NCI-H524 (cell line): ENCODE data around the gene ATF6B.
"Not testable (repeated sequence)": the region's sequence is repeated elsewhere in the genome, so short reads cannot be mapped to it uniquely, and the experiment has no call there.

ENCODE experiments used
- DNase-seq, 2 experiments: peaks; one replicate each; lab custom pipeline; 2025; lab: John Stamatoyannopoulos, UW

The ATF6B gene

GRCh38 chr6:32081168-32081990, 46.7 kb downstream of the ATF6B start:
- DNase-seq, result no peak

- no peak for DNase-seq
These were observed 48.3 kb downstream of the ATF6B start for GRCh38 chr6:32079566-32080290.

GRCh38 chr6:32076321-32076809, 51.7 kb downstream of the ATF6B start:
- no peak for DNase-seq

GRCh38 chr6:32075781-32076180, 52.3 kb downstream of the ATF6B start:
- no peak for DNase-seq

- DNase-seq, result no peak
These were observed 53.0 kb downstream of the ATF6B start for GRCh38 chr6:32074996-32075532.

- DNase-seq, result no peak
These were observed 54.4 kb downstream of the ATF6B start for GRCh38 chr6:32073613-32074012.

- peak; percentile 47 to 83 for DNase-seq
These were observed 54.9 kb downstream of the ATF6B start for GRCh38 chr6:32073101-32073500.

- DNase-seq, result no peak
These were observed 57.1 kb downstream of the ATF6B start for GRCh38 chr6:32070814-32071543.

GRCh38 chr6:32069878-32070515, 58.0 kb downstream of the ATF6B start:
- DNase-seq, result no peak

GRCh38 chr6:32069460-32069859, 58.6 kb downstream of the ATF6B start:
- no peak for DNase-seq

- DNase-seq, result no peak
These were observed 59.2 kb downstream of the ATF6B start for GRCh38 chr6:32068867-32069266.

GRCh38 chr6:32068315-32068714, 59.7 kb downstream of the ATF6B start:
- DNase-seq, result not testable (repeated sequence)

GRCh38 chr6:32067521-32067920, 60.5 kb downstream of the ATF6B start:
- DNase-seq, result not testable (repeated sequence)
